Stromal cell of bone marrow (primary cell): ENCODE data around the gene LRRTM4.
A peak's percentile ranks its signal among the peaks of the same experiment; 100 is the strongest.
"Not testable (repeated sequence)": the region's sequence is repeated elsewhere in the genome, so short reads cannot be mapped to it uniquely, and the experiment has no call there.

ENCODE experiments used
- DNase-seq: peaks from one replicate; pipeline ENCODE4 v3.0.0-alpha.2; 2012; ENCODE audit warnings: low read depth

The LRRTM4 gene

DNA sequence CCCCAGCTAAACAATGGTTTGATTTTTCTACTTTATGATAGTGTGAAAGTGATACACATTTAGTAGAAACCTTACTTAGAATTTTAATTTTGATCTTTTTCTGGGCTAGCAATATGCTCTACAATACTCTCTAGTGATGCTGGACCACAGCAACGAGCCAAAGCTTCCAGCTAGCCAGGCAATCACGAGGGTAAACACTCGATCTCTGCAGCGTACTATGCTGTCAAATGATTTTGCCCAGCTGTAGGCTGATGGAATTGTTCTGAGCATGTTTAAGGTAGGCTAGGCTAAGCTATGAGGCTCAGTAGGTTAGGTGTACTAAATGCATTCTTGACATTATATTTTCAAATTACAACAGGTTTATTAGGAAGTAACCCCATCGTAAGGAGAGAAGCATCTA, 207.5 kb downstream of the LRRTM4 start:
- DNase-seq = no peak

GRCh38 chr2:77310416-77310815, 211.8 kb downstream of the LRRTM4 start:
- DNase-seq = no peak

DNA sequence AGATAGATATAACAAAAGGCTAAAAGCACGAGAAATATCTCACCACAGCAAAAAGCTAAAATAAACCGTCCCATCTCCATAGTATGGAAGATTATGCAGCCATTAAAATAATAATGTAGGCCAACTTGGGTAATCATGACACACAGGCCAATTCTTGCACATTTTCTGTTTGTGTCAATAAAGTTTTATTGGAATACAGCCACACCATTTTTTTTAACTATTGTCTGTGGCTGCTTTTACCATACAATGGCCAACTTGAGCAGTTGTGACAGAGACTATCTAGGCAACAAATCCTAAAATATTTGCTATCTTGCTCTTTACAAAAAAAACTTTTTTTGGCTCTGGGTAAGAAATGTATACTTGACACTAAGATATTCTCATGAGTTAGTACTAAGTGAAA, 212.5 kb downstream of the LRRTM4 start:
- no peak for DNase-seq

DNA sequence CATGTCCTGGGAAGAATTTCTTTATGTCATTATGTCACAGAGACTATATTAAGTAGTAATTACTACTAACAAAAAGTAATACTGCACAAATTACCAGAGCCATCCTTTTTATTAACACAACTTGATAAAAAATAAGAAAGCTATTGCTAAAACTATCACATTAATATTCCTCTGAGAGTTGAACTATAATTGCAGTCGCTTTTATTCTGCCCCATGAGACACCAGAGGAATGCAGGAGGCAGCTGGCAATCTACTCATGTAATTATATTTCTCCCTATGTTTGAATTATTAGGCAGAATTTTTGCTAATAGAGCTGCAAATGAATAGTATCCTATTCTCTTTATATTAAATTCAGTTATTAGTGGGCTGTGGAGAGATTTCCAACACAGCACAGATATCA, 220.7 kb downstream of the LRRTM4 start:
- DNase-seq = no peak

DNA sequence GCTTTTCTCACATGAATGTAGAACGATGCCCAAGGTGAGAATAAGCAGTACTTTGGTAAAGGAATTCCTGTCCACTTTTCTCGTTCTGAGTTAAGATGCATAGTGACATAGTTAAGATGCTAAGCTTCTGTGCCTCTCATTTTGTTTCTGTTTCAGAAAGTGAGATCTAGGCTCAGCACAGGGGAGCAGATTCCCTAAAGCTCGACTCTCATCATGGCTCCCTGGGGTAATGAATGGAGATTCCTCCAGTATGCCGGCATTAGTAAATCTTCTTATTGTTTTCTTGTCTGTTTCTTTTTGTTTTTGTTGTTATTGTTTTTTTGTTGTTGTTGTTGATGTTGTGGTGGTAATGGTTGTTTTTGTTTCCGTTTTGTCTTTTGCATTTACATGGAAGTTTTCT, 225.4 kb downstream of the LRRTM4 start:
- DNase-seq = no peak

GRCh38 chr2:77294474-77294873, 227.7 kb downstream of the LRRTM4 start:
- no peak for DNase-seq

DNA sequence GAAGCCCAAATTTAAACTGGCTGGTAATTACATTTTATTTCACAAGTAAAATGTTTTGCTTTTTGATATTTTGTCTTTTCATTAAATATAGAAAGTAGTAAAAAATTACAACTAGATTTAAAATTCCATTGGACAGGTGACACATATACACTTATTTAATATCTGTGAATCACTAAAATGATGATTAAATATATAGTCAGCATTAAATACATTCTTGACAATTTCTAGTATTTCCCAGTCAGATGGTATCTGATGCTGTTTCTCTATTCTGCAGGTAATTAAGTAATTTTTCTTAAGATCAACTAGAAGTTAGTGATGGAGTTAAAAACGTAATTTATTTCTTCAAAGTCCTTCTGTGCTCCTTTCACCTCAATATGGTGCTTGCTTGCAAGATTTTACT, 237.8 kb downstream of the LRRTM4 start:
- DNase-seq = no peak

DNA sequence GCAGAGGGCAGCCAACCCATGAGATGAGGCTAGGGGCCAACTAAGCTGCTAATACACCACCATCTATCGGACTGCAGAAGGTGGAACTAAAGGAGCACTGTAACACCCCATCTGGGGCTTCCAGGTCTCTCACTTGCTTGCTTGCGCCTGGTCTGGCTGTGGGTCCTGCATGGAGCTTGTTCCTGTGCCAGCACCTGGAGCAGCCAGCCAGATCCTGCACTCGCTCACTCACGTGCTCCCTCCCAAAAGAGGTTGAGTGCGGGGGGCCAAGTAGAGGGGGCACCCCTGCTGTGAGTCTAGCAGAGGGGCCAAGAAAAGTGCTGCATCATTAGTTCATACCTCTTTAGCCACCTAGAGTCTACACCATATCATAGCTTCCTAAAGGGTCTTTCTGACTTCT, 250.9 kb downstream of the LRRTM4 start:
- no peak for DNase-seq

- DNase-seq = no peak
Measured at GRCh38 chr2:77270433-77270832, 251.7 kb downstream of the LRRTM4 start.

GRCh38 chr2:77268626-77269025, 253.6 kb downstream of the LRRTM4 start:
- peak; percentile 27 for DNase-seq

DNA sequence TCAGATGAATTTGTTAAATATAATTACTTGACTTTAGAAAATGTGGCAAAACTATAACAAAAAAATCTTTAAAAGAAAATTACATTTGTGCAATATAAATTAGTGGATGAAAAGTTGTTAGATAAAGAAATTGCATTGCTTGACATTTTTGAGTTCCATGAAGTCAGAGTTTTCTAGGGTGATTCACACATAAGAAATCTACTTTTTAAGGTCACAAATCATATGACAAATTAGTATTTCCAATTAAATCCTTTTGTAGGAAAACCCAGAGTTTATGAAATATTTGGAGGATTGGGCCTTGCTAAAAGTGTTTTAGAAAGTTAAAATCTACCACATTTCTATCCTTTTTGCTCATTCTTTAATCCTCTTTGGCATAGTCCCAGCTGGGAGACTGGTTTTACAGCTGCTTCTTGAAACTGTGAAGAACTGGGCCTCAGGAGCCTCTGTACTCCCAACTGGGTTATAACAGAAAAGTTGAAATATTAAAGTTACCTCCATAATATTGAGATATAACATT, 289.2 kb downstream of the LRRTM4 start:
- DNase-seq = peak; percentile 2

DNA sequence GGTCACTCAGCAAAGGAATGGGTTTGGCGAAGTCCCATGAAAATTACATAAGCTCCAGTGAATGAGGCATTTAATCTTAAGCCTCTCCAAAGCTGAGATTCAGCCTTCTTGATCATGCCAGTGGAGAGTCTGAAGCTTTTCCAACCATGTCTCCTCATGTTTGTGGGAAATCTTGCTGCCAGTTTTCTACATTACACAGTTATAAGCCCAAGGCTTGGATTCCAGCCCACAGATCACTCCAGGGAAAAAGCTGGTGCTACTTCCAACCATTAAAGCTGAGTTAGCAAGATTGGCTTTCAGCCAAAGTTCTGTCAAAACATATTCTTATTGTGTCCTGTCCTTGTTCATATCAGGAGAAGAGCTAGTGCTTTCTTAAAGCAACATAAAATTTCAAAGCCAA, 293.8 kb downstream of the LRRTM4 start:
- DNase-seq = peak; percentile 40

GRCh38 chr2:77210725-77211124, 311.5 kb downstream of the LRRTM4 start:
- DNase-seq = no peak

DNA sequence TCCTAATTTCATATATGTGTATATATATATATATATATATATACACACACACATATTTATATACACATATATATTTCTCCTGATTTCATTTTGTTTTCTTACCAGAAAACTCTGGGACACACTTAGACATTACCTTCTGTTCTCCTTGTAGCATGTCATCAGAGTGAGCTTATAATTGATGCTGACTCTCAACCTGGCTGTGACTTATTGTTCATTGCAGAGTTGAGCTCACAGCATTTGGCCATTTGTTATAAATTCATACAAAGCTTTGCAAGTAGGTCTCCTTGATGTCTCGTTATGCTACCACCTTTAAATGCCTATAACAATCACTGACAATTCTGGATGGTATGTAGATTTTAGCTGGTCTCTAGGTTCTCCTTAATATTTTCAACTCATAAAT, 314.8 kb downstream of the LRRTM4 start:
- DNase-seq = no peak

DNA sequence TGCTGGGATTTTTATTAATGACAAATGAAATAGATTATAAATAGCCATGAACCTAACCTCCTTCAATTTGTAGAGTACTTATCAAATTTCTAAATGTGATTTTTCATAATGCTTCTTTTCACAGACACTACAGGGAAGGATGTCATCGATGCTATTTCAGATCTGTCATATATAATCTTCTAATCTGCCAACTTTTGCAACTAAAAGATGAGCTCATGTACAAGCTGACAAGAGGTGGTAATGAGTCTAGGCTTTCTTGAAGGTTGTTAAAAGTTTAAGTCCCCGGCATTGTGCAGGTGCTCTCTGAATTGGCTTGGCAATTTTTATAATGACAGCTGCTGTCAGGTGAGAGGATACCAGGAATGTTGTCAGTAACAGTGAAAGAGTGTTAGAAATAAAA, 320.4 kb downstream of the LRRTM4 start:
- DNase-seq = no peak

GRCh38 chr2:77199411-77199810, 322.8 kb downstream of the LRRTM4 start:
- DNase-seq = no peak

GRCh38 chr2:77193858-77194448, 328.2 kb downstream of the LRRTM4 start:
- no peak for DNase-seq

DNA sequence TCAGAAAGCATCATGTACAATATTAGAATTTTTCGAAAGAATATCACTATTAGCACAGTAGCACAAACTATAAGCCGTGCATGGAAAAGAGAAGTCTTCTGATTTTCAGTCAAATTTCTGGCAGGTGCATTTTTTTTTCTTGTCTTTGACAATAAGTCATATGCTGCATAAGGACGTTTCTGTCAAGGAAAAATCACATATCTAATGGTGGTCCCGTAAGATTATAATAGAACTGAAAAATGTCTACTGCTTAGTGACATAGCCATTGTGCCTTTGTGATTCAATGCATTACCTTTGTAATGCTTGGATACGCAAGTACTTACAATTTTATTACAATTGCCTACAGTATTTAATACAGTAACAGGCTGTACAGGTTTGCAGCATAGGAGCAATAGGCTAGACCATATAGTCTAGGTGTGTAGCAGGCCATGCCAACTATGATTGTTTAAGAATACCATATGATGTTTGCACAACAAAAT, 329.3 kb downstream of the LRRTM4 start:
- DNase-seq = no peak

GRCh38 chr2:77191665-77192064, 330.5 kb downstream of the LRRTM4 start:
- no peak for DNase-seq

GRCh38 chr2:77190721-77191346, 331.3 kb downstream of the LRRTM4 start:
- no peak for DNase-seq

- DNase-seq = no peak
Measured at GRCh38 chr2:77185052-77185451, 337.1 kb downstream of the LRRTM4 start.

- no peak for DNase-seq
Measured at GRCh38 chr2:77179297-77179696, 342.9 kb downstream of the LRRTM4 start.

DNA sequence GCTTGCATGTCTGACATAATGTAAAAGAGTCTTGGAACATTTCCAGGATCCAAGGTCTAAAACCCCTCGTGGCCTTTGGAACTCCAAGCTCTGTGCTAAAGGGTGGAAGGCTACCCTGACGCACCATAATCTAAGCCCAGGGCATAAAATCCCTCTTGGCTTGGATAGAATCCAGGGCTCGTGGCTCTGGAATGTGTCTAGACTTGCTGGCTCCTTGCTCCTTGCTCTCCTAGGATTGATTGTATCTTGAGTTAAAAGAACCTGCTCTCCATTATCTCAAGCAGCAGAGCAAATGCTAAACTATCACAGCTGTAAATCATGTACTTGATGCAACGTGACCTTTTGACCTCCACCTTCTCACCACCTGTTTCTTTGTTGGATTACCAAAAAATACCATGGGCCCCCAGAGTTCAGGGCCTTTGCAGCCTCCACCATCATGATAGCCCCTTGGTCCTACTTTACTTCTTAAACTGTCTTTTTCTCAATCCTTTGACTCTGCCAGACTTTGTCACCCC, 346.9 kb downstream of the LRRTM4 start:
- DNase-seq = not testable (repeated sequence)

- no peak for DNase-seq
Measured at GRCh38 chr2:77169426-77169825, 352.8 kb downstream of the LRRTM4 start.
